Measurements from ENCODE around the gene ASB7.

The ASB7 gene

DNA sequence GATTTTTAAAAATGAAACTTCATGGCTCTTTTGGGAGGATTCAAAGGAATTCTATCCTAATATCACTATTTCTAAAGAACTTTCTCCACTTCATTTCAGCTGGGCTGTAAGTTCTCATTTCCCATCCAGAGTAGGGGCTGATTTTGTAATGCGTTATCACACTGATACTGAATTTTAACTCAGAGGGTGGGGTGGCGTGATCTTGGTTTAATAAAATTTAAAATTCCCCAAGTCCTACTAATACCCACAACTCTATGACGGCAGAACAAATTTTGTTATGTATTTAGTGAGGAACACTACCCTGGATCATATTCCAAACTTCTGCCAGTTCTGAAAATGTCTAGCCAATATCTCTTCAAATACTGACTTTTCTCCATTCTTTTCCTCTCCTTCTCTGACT is 92.7 kb downstream of the ASB7 start:
- no peak for DNase-seq
- intact Hi-C loops (cut with DNase I) = no loop called here

DNA sequence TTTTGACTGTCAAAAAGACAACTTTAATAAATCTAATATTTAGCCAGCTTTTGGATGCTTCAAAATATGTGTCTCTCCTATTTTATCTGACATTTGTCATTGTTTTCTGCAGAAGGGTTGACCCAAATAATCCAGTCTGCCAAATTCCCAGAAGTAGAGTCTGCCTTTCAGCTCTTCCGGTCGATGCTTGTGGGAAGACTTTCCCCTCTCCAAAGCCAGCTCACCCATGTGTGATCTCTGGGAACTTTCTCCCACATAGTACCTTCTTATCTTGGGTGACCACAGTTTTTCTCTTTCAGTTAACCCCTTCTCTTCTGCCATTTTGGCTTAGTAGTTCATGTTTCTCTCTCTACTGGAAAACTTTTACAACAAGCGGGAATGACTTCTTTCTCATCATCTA is 94.1 kb downstream of the ASB7 start:
- no peak for DNase-seq
- intact Hi-C loops (cut with DNase I) = no loop called here

All from posterior cingulate gyrus (tissue), 11 donors.